ENCODE results near the gene RELN.

RELN gene

DNA sequence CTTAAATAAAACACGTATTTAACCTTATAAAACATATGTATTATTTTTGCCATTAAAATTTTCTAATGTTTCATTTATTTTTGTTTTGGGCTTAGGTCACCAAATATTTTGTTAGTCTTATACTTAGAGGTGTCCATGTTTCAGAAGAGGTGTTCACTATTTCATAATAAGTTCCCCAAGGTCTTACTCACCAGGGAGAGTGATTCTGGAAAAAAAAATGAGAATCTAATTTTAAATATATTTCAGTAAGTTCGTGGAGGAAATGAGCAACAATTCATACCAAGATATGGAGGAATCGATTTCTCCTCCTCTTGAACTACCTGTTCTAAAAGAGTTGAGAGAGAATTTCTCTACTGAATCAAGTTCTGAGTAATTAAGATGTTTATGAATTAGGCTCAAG, 271.9 kb downstream of the RELN start:
- Histone ChIP-seq H3K36me3 (ENCODE audit: insufficient read depth, low read length) (no peaks in the 10 kb centered on the region), H3K9me3 (ENCODE audit: control insufficient read depth, insufficient read depth, low read length) (no peaks in the 10 kb centered on the region), H3K4me1 (ENCODE audit: insufficient read depth, low read length) (no peaks in the 10 kb centered on the region), H3K9ac (ENCODE audit: low read depth, low read length) (no peak overlapping the region)

DNA sequence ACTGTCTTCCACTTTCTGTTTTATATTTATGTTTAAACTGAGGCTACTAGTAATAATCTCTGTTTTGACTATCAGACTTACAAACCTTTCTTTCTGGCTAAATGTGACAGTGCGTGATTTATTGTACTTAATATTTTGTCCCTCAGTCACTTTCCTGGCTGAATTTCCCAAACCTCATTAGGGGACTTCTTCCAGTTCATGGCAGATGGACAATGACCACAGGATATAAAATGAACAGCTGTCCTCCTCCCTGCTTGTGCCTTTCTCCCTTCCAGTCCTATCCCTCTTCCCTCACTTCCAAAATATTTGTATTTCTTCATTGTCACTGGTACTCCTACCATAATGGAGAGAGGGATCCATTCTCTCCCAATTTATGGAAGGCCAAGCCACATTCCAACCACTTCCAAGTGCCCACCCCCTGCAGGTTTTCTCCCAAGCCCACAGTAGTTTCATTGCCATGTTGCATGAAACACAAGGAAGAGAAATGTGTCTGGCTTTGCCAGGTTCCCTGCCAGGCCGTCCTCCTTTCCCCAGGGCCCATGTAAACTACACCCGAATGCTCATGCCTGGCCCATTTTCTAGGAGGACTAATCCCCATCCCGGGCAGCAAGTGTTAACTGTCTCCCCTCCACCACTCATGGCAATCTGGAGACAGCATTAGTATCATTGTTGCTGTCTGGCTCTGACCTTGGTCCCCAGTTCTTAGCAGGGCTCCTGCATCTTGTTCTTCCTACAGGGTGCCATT, 273.9 kb downstream of the RELN start:
- Histone ChIP-seq H3K36me3 (ENCODE audit: insufficient read depth, low read length) (no peaks in the 10 kb centered on the region), H3K9me3 (ENCODE audit: control insufficient read depth, insufficient read depth, low read length) (no peaks in the 10 kb centered on the region), H3K9ac (ENCODE audit: low read depth, low read length) (no peak overlapping the region), H3K4me1 (ENCODE audit: insufficient read depth, low read length) (no peaks in the 10 kb centered on the region)

DNA sequence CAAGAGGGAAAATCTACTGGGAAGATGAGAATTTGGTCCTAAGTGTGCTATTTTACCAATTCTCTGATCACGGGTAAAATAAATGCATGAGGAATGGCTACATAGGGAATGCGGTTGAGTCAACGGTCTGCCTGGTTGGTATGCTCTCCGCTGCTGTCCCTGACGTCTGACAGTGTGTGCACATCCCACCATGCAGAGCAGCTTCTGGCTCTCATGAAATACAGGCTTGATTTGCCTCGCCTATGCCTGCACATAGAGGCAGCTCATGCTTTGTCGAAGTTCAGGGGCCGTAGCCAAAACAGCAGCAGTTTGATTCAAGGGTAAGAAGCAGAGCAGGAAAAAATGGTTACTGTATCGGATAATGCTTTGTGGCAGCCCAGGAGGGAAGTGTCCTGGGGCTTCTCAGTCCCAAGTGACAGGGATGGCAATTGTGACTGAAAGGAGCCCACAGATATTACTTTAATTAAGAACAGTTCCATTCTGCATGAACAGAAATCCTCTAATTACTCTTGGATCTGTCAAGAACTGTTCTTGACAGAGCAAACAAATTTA, 275.0 kb downstream of the RELN start:
- H3K9me3 ChIP-seq (ENCODE audit: control insufficient read depth, insufficient read depth, low read length): no peaks in the 10 kb centered on the region
- no peak overlapping the region for H3K9ac ChIP-seq (ENCODE audit: low read depth, low read length)
- H3K4me1 ChIP-seq (ENCODE audit: insufficient read depth, low read length): no peaks in the 10 kb centered on the region
- H3K36me3 ChIP-seq (ENCODE audit: insufficient read depth, low read length): no peaks in the 10 kb centered on the region

DNA sequence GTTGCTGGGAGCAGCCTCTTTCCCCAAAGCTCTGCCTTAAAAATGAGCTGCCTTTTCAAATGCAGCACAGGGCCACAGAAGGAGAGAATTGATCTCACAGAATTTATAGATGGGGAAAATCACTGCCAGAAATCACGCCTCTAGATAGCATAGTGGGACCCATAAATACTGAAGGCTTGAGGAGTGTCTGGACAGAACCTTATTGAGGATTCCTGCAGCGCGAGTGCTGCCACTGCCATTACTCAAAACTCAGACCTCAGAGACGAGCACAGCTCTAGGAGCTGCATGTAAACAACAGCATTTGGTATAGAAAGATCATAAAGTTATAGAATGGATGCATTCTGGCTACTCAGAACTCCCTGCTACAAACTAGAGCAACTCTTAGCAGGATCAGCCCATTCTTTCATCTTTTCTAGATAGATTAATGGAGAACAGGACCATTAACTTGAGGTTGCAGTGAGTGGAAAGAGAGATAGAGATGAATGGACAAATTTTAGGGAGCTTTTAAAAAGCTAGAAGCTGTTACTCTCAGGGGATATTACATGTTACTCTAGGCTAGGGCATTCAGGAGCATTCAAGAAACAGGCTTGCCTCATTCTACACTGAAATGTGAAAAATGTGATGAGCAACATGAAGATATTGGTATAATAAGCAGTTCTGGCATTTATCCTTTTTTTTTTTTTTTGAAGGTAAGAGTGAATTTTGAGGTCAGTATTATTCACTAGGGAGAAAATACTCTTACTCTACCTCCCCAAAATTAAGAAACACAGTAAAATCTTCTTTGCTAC, 276.3 kb downstream of the RELN start:
- Histone ChIP-seq H3K9ac (ENCODE audit: low read depth, low read length) (no peak overlapping the region), H3K36me3 (ENCODE audit: insufficient read depth, low read length) (no peaks in the 10 kb centered on the region), H3K9me3 (ENCODE audit: control insufficient read depth, insufficient read depth, low read length) (no peaks in the 10 kb centered on the region), H3K4me1 (ENCODE audit: insufficient read depth, low read length) (no peaks in the 10 kb centered on the region)

DNA sequence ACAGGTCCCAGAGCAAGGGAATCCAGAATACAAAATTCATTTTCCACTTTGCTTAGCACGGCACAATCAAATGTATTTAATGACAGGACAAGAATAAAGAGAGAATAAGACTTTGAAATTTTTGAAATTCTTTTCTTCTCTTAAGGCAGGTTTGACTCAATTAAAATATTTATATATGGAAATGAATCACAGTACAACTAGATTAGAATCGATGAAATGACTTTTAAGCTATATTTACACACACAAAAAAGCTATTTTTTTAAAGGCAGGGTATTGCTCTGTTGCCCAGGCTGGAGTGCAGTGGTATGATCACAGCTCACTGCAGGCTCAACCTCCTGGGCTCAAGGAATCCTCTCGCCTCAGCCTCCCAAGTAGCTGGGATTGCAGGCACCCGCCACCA, 278.0 kb downstream of the RELN start:
- H3K9me3 ChIP-seq (ENCODE audit: control insufficient read depth, insufficient read depth, low read length): no peaks in the 10 kb centered on the region
- no peaks in the 10 kb centered on the region for H3K4me1 ChIP-seq (ENCODE audit: insufficient read depth, low read length)
- H3K36me3 ChIP-seq (ENCODE audit: insufficient read depth, low read length): no peaks in the 10 kb centered on the region
- H3K9ac ChIP-seq (ENCODE audit: low read depth, low read length): no peak overlapping the region

DNA sequence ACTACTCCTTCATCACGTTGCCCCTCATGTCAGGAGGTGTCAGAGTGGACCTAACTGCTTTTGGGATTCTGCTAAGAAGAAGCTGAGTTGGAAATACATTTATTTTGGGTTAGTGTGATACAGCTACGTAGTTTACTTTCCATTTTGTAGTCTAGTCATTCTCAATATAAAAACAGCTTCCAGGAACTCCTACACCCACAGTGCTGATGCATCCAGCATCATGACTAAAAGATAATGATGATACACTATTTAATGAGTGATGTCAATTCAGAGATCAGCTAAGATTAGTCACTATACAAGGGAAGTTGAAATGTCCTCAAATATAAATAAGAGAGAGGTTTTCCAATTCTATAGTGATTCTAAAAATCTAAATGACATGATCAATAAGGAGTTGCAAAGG, 279.2 kb downstream of the RELN start:
- H3K9ac ChIP-seq (ENCODE audit: low read depth, low read length): no peak overlapping the region
- H3K36me3 ChIP-seq (ENCODE audit: insufficient read depth, low read length): no peaks in the 10 kb centered on the region
- no peaks in the 10 kb centered on the region for H3K4me1 ChIP-seq (ENCODE audit: insufficient read depth, low read length)
- no peaks in the 10 kb centered on the region for H3K9me3 ChIP-seq (ENCODE audit: control insufficient read depth, insufficient read depth, low read length)

DNA sequence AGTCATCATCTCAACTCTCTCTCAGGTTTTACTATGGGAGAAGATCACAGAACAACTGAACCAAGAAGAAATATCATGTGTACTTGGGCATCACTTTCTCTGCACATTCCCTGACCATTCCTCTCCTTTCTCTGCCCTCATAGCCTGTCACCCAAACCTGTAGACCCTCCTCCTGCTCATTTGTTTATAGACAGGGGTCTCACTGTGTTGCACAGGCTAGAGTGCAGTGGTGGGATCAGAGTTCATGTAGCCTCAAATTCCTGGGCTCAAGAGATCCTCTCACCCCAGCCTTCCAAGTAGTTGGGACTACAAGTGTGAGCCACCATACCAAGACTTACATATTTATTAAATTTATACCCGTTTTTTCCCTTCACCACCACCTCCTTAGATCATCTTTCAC, 282.7 kb downstream of the RELN start:
- no peaks in the 10 kb centered on the region for H3K36me3 ChIP-seq (ENCODE audit: insufficient read depth, low read length)
- H3K9me3 ChIP-seq (ENCODE audit: control insufficient read depth, insufficient read depth, low read length): no peaks in the 10 kb centered on the region
- H3K9ac ChIP-seq (ENCODE audit: low read depth, low read length): no peak overlapping the region
- no peaks in the 10 kb centered on the region for H3K4me1 ChIP-seq (ENCODE audit: insufficient read depth, low read length)

DNA sequence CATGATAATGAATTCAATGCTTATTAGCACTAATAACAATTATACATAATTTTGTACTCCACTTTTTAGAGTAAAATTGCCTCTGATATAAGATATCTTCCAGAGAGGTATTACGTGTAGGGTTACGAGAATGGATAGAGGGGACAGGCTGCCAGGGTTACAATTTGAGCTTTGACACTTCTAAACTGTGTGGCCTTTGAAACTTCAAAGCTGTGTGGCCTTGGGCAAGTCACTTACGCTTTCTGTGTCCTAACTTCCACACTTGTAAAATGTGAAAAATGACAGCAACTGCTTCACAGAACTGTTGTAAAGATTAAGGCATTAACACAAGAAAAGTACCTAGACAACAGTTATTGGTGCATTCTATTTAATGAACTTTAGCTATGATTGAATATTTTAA, 283.9 kb downstream of the RELN start:
- no peaks in the 10 kb centered on the region for H3K36me3 ChIP-seq (ENCODE audit: insufficient read depth, low read length)
- H3K9me3 ChIP-seq (ENCODE audit: control insufficient read depth, insufficient read depth, low read length): no peaks in the 10 kb centered on the region
- no peaks in the 10 kb centered on the region for H3K4me1 ChIP-seq (ENCODE audit: insufficient read depth, low read length)
- H3K9ac ChIP-seq (ENCODE audit: low read depth, low read length): no peak overlapping the region

DNA sequence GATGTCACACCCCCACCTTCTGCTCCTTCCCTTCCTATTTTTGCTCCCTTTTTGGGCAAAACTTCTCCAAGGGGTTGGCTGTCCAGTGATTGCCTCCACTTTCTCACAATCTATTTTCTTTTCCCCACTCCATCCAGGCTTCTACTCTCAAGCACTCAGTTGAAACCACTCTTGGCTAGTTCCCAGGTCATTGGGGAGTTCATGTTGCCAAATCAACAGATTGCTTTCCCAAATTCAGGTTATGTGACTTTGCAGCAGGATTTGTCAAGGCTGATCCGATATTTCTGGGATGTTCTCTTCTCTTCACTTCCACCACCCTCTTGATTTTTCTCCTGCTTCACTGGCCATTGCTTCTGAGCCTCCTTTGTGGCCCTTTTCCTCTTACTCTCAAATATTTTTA, 284.8 kb downstream of the RELN start:
- no peaks in the 10 kb centered on the region for H3K9me3 ChIP-seq (ENCODE audit: control insufficient read depth, insufficient read depth, low read length)
- no peaks in the 10 kb centered on the region for H3K4me1 ChIP-seq (ENCODE audit: insufficient read depth, low read length)
- H3K9ac ChIP-seq (ENCODE audit: low read depth, low read length): no peak overlapping the region
- H3K36me3 ChIP-seq (ENCODE audit: insufficient read depth, low read length): no peaks in the 10 kb centered on the region

DNA sequence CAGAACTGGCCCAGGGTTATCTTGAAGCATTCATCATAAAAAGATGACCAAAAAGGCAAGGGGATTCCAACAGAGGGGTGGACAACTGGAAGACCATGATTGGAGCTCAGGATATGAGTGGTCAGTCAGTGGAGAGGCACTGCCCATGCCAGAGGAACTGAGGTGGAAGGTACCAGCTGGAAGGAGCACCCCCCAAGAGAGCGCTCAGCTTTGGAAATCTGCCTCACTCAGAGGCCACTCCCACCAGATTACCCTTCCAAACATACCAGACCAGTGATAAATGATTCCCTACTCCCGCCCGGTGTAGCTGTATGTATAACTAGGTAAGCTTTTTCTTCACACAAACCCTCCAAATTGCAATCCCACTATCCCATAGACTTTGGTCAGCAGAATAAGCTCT, 286.5 kb downstream of the RELN start:
- no peak overlapping the region for H3K9ac ChIP-seq (ENCODE audit: low read depth, low read length)
- no peaks in the 10 kb centered on the region for H3K4me1 ChIP-seq (ENCODE audit: insufficient read depth, low read length)
- no peaks in the 10 kb centered on the region for H3K9me3 ChIP-seq (ENCODE audit: control insufficient read depth, insufficient read depth, low read length)
- H3K36me3 ChIP-seq (ENCODE audit: insufficient read depth, low read length): no peaks in the 10 kb centered on the region

DNA sequence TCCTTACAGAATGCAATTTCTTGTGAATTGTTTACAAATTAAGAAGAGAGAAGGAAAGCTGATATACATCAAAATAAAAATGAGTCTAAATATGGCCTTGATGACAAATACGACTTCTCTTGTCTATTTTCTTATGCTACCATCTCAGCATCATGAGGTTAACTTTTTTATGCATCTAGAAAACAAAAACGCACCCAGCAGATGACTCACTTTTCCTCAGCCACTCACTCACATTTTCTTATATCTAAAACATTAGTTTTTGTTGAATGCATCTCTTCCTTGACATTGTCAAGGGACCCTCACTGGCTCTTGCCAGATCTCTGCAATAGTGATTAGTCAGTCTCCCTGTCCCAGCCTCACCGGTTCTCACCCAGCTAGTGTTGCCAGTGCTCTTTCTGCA, 287.0 kb downstream of the RELN start:
- H3K36me3 ChIP-seq (ENCODE audit: insufficient read depth, low read length): no peaks in the 10 kb centered on the region
- no peaks in the 10 kb centered on the region for H3K4me1 ChIP-seq (ENCODE audit: insufficient read depth, low read length)
- H3K9me3 ChIP-seq (ENCODE audit: control insufficient read depth, insufficient read depth, low read length): no peaks in the 10 kb centered on the region
- H3K9ac ChIP-seq (ENCODE audit: low read depth, low read length): no peak overlapping the region

DNA sequence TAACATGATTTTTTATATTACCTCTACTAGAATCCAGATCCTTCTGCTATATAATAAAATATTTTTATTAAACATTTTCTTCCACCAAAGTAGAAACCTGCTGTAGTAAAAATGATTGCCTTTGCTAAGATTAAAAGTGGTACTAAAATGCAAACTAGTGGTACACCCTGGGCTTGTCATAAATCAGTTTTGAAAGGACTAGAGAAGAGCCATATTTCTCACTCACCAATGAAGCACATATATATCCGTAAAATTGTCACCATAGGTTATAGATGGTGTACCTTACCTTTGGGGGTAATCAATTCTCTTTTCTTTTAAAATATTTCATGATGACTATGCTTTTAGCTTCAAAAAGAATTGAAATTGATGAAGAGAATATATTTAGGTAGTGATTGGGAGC, 290.4 kb downstream of the RELN start:
- no peak overlapping the region for H3K9ac ChIP-seq (ENCODE audit: low read depth, low read length)
- H3K36me3 ChIP-seq (ENCODE audit: insufficient read depth, low read length): no peaks in the 10 kb centered on the region
- H3K9me3 ChIP-seq (ENCODE audit: control insufficient read depth, insufficient read depth, low read length): no peaks in the 10 kb centered on the region
- H3K4me1 ChIP-seq (ENCODE audit: insufficient read depth, low read length): no peaks in the 10 kb centered on the region

DNA sequence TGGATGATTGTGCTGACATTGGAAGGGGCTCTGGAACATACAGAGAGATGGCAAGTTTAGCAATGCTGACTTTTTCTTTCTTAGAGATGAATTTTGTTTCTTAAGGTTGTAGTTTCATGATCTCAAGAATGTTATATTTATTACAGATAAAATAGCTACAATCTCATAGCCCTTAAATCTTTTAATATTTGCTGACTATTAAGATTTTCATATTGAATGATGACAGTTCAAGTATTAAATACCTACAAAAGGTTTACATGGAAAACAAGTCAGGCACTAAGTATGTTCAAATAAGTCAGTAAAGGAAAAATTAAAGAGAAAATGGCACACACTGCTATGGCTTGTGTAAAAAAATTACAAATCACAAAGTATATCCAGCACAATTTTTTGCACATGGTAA, 291.4 kb downstream of the RELN start:
- H3K9ac ChIP-seq (ENCODE audit: low read depth, low read length): no peak overlapping the region
- H3K9me3 ChIP-seq (ENCODE audit: control insufficient read depth, insufficient read depth, low read length): no peaks in the 10 kb centered on the region
- no peaks in the 10 kb centered on the region for H3K36me3 ChIP-seq (ENCODE audit: insufficient read depth, low read length)
- no peaks in the 10 kb centered on the region for H3K4me1 ChIP-seq (ENCODE audit: insufficient read depth, low read length)

DNA sequence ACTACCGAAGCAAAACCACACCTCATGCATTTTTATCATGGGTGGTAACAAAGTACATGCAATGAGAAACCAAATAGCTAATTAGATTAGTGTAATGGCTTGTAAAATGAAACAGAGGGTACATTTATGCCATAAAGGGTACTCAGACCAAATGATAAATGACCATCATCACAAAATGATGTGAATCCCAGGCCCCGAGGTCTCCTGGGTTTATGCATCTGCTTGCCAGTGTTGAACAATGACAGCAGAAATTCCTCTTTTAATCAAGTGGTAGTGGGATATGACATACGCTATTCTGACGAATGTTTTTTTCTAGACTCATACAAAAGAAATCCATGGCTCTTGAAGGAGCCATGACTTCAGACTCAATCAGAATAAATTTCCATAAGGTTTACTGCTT, 293.9 kb downstream of the RELN start:
- Histone ChIP-seq H3K36me3 (ENCODE audit: insufficient read depth, low read length) (no peaks in the 10 kb centered on the region), H3K9ac (ENCODE audit: low read depth, low read length) (no peak overlapping the region), H3K4me1 (ENCODE audit: insufficient read depth, low read length) (no peaks in the 10 kb centered on the region), H3K9me3 (ENCODE audit: control insufficient read depth, insufficient read depth, low read length) (no peaks in the 10 kb centered on the region)

DNA sequence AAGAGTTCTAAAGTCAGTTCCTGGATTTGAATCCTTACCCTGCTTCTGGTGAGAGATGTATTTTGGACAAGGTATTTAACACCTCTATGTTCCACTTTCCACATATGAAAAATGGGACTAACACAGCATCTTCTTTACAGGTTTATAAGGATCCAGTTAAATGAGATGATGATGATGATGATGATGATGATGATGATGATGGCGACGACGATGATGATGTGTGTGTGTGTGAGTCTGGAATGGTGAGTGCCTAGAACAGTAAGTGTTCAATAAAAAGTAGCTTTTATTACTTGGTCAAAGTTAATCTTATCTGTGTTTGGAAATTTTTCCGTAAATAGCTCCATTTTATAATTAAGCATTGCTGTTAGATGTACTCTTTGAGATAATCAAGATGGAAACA, 295.2 kb downstream of the RELN start:
- H3K9ac ChIP-seq (ENCODE audit: low read depth, low read length): no peak overlapping the region
- no peaks in the 10 kb centered on the region for H3K4me1 ChIP-seq (ENCODE audit: insufficient read depth, low read length)

More for the DNA sequence above, 295.2 kb downstream of the RELN start:
- Histone ChIP-seq H3K36me3 (ENCODE audit: insufficient read depth, low read length) (no peaks in the 10 kb centered on the region), H3K9me3 (ENCODE audit: control insufficient read depth, insufficient read depth, low read length) (no peaks in the 10 kb centered on the region)

Measured in ES-I3 (cell line).